ENCODE results near the gene SGMS1.
"Not testable (repeated sequence)": the region's sequence is repeated elsewhere in the genome, so short reads cannot be mapped to it uniquely, and the experiment has no call there.

Gene SGMS1

GRCh38 chr10:50501478-50501877 is 122.3 kb downstream of the SGMS1 start:
- DNase-seq = no peak

DNA sequence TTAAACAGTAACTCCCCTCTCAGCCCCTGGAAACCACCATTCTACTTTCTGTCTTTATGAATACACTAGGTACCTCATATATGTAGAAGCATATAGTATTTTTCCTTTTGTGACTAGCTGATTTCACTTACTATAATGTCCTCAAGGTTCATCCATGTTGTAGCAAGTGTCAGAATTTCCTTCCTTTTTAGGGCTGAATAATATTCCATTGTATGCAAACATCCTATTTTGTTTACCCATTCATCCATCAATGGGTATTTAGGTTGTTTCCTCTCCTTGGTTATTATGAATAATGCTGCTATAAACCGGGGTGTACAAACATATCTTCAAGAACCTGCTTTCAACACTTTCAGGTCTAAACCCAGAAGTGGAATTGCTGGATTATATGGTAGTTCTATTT is 125.3 kb downstream of the SGMS1 start:
- DNase-seq = no peak

DNA sequence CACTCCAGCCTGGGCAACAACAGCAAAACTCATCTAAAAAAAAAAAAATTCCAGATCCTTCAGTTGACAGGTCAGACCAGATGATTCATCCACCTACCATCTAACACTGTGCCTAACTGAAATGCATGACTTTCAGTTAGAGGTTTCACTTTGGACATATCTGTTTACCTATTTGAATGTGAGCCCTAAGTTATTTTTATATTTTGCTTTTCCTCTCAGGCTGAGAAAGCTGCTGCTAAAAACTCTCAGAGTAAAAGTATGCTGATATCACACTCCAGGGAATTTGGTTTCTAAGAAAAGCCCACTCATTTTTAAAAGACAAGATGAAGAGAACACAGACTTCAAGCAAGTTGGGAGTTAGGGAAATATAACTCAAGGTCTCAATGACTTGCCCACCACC is 126.0 kb downstream of the SGMS1 start:
- no peak for DNase-seq

DNA sequence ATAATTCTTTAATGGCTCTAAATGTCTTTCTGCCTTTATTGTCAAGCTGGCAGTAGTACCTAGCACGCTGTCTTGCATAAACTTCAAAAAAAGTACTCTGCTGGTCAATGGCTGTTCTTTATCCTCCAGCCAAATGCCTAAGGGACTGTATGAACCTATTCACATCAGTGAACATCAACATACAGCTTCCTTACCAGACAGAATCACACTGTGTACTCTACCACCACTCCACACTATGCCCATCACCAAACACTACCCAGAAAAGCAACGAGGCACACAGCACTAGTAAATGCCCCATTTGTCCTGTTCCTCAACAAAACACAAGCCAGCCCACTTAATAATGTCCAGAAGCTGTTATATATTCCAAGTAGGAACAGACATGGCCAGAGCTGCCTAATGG is 127.5 kb downstream of the SGMS1 start:
- no peak for DNase-seq

DNA sequence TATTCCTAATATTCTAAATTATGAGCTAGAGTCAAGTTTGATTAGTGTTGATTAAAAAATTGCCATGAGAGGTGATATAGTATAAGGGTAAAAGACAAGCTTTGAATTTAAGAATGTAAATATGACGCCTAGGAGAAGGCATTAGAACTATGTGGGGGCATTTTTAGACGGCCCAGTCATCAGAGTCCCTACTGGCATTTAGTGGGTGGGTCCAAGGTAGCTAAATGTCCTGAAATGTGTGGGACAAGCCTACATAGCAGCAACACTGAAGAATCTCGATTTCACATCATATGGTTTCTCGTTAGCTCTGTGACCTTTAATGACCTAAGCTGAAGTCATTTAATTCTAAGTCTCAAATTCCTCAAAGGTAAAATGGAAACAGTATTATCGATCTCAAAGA is 133.5 kb downstream of the SGMS1 start:
- no peak for DNase-seq

DNA sequence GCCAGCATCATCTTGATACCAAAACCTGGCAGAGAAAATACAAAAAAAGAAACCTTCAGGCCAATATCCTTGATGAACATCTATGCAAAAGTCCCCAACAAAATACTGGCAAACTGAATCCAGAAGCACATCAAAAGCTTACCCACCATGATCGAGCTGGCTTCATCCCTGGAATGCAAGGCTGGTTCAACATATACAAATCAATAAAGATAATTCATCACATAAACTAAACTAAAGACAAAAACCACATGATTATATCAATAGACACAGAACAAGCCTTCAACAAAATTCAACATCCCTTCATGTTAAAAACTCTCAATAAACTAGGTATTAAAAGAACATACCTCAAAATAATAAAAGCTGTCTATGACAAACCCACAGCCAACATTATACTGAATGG is 139.2 kb downstream of the SGMS1 start:
- DNase-seq = not testable (repeated sequence)

DNA sequence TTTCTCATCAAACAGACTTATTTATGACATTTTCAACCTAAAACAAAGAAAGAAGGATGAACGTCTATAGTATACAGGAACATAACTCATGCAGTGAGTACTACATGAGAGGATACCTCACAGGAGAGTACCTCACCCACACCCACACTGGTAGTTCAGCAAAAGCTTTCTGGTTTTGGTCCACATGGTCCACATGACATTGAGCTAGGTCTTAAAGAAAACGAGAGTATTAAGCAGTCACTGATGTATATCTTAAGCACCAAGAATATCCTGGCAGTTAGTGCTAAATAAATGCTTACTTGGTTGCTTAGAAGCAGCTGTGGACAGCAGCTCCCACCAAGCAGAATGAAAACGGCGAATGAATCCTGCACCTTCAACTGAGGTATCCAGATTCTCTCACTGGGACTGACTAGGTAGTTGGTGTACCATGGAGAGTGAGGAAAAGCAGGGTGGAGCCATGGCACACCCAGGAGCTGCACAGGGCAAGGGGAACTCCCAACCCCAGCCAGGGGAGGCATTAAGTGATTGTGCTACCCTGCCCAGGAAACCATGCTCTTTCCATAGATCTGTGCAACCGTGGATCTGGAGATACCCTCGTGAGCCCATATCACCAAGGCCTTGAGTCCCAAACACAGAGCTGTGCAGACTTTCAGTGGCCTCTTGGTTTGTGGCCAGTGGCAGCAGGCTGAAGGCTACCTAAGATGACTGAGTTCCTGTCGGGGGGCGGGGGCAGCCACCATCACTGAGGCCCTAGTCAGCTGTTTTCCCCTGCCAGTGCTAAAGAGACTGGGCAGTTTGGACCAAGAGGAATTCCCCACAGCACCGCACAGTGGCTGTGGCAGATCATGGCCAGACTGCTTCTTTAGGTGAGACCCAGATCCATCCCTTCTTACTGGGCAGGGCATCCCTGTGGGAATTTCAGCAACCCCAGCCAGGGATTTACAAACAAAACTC is 143.4 kb downstream of the SGMS1 start:
- no peak for DNase-seq

DNA sequence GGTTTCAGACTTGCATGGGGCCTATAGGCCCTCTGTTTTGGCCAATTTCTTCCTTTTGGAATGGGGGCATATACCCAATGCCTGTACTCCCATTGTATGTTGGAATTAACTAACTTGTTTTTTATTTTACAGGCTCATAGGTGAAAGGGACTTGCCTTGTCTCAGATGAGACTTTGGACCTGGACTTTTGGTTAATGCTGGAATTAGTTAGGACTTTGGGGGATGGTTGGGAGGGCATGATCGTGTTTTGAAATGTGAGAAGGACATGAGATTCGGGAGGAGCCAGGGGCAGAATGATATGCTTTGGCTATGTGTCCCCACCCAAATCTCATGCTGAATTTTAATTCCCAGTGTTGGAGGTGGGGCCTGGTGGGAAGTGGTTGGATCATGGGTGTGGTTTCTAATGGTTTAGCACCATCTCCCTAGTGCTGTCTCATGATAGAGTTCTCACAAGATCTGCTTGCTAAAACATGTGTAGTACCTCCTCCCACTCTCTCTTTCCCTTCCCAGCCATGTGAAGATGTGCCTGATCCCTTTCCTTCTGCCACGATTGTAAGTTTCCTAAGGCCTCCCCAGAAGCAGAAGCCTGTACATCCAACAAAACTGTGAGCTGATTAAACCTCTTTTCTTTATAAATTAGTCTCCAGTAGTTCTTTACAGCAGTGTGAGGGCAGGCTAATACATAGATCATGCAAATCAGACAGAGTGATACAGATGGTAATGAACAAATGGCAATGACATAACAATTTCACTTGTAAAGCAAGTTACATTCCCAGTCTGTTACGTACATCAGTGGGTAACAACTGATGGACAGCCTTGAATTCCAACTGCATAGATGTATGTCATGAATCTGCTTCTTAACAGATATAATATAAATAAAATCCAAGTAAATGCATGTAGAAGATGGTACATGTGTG is 146.2 kb downstream of the SGMS1 start:
- no peak for DNase-seq

GRCh38 chr10:50473756-50474155 is 150.0 kb downstream of the SGMS1 start:
- DNase-seq = no peak

GRCh38 chr10:50472914-50473313 is 150.8 kb downstream of the SGMS1 start:
- DNase-seq = no peak

DNA sequence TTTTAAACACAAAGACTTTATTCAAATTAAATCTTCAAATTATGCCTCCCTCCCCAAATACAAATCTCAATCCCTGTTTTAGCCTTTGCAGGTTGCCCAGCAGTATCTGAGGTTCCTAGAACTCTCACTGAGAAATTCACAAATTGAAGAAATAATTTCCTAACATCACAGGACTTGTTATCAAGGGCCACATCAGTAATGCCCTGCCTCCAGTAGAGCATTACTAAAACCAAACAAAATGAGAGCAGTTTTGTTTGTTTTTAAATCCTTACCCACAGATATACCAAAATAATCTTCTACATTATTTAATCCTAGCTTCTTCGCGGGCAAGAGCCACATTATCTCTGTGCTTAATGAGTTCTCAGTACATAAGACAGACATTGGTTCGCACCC is 152.2 kb downstream of the SGMS1 start:
- DNase-seq = no peak

- DNase-seq = peak; percentile 77
Measured at GRCh38 chr10:50470798-50471582, 152.8 kb downstream of the SGMS1 start.

GRCh38 chr10:50470345-50470744 is 153.4 kb downstream of the SGMS1 start:
- no peak for DNase-seq

- DNase-seq = no peak
Measured at GRCh38 chr10:50469778-50470193, 154.0 kb downstream of the SGMS1 start.

- no peak for DNase-seq
Measured at GRCh38 chr10:50469288-50469687, 154.5 kb downstream of the SGMS1 start.

DNA sequence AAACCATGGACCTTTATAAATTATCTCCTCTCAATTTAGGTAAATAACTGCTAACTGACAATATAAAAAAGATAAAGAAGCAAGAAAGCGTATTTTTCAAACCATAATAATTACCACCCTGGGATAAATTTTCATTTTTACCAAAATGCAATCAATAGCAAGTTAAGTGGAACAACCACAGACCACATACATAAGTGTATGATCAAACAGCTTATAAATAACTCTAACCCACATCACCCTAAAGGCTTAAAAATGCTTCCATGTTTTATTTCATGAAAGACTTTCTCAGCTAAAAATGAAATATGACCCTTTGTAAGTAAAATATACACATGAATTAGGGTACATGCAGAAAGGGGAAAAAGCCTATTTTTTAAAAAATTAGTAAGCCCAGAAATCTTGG is 156.5 kb downstream of the SGMS1 start:
- DNase-seq = no peak

DNA sequence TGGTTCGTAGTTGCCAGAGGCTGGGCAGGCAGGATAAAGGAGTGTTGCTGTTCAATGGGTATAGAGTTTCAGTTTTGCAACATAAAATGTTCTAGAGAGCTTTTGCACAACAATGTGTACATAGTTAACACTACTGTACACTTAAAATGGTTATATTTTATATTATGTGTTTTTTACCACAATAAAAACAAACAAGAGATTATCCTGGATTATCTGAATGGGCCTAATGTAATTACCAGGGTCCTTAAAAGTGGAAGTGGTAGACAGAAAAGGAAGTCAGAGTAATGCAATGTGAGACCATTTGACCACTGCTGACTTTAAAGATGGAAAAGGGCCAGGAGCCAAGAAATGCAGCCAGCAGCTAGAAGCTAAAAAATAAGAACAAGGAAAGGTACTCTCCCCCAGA is 159.7 kb downstream of the SGMS1 start:
- DNase-seq = no peak

- no peak for DNase-seq
Measured at GRCh38 chr10:50461834-50462233, 161.9 kb downstream of the SGMS1 start.

- DNase-seq = no peak
Measured at GRCh38 chr10:50461123-50461522, 162.6 kb downstream of the SGMS1 start.

DNA sequence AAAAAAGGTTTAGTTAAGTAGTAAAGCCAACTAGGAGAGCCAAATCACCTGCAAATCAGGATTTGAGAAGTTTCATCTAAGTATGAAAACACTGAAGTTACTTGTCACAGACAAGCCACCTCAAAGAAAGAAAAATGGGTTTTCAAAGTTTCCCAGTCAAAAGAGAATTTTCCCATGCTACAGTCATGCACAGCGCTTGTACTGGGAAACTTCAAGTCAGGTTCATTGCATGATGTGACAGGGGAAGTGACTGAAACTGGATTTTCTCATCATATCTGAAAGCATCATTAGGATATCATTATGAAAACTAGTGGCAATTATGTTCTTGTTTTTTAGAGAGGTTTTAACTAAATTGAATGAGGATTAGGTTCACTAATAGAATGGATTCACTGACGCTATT is 167.0 kb downstream of the SGMS1 start:
- DNase-seq = no peak

GRCh38 chr10:50453940-50454339 is 169.8 kb downstream of the SGMS1 start:
- no peak for DNase-seq

DNA sequence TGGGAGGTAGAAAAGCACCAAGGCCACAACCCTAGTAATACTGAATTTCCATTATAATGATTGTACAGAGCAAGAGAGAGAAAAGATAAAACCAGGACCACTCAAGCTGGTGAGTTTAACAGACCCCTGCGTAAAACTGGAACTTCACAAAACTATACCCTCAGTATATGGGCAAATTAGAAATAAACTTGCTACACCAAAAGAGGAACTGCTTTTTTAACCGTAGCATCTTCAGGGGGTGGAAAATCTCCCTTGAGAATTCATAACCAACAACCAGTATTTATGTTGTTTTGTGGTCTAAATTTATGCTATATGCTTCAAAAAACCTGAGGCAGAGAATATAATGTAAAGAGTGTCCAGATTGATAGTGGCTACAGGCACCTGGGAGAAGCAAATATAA is 171.2 kb downstream of the SGMS1 start:
- no peak for DNase-seq

GRCh38 chr10:50447691-50448090 is 176.1 kb downstream of the SGMS1 start:
- no peak for DNase-seq
